IPS-11a (cell line): ENCODE measurements around the gene GPX6.
"Not testable (repeated sequence)": the region's sequence is repeated elsewhere in the genome, so short reads cannot be mapped to it uniquely, and the experiment has no call there.

ENCODE experiments used
- H3K4me3 ChIP-seq: one replicate; pipeline ENCODE4 v1.5.1; 2013; ENCODE audit warnings: low read depth, low read length, control low read depth

GPX6 gene, protein sequence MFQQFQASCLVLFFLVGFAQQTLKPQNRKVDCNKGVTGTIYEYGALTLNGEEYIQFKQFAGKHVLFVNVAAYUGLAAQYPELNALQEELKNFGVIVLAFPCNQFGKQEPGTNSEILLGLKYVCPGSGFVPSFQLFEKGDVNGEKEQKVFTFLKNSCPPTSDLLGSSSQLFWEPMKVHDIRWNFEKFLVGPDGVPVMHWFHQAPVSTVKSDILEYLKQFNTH

DNA sequence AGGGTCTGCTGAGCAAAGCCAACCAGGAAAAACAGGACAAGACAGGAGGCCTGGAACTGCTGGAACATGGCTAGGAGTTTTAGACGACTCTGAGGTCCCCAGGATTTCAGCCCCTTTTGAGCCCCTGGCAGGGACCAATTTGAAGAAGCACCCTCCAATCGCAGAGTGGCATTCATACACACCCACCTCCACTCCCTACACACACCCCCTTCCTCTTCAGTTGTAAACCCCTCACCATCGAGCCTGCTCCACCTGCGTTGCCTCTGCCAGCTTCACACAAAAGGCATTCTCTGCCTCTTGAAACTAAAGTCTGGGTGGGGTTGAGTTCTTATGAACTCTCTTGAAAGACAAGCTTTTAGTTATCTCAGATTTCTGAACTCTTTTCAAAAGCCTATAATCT is at the start of gene GPX6:
GPX6 (minus strand) TSS at position 118 of the 400 bp plus-strand sequence; CDS start at position 68, 50 bp downstream.
- H3K4me3 ChIP-seq: no peak within 1 kb of the TSS

DNA sequence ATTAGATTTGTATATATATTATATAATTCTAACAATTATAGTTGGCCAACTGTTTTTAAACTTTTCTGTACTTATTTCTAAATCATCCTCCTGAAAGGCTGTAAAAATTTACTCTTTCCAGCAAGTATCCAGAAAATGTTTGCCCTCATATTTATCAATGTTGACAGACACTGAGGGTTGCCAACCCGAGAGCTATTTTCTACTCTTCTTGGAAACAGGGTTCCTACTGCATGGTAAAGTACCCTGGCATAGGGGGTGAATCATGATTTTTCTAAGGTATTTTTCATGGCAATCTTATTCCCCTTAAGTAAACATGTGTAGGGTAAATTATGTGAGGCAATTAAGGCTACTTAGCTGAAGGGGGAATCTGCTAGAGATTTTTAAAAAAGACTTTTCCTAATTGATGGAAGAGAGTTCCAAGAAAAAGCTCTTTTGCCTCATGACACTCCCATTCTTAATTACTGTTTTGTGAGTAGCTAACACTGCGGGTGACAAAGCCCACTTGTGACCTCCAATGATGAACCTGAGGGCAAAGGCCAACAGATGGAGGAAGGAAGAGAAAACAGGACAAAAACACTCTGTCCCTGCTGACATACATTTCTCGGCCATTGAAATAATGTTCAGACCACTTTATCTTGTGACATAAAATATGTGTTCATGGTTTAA is 48.0 kb upstream of the GPX6 start:
- H3K4me3 ChIP-seq: no peak overlapping the region

DNA sequence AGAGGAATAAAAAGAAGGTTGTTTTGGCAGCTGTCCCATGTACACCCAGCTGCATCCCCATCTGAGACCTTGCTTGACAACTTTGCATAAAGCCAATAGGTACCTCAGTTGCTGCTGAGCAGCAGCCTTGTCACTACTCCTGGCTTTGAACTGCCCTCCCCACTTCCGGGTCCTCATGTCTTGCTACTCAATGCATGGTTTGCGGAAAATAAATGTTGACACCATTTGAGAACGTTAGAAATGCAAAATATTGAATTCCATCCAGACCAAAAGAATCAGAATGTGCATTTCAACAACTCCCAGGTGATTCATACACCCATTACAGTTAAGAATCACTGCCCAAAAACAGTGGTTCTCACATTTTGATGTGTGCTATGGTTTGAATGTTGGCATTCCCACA is 43.0 kb upstream of the GPX6 start:
- no peak overlapping the region for H3K4me3 ChIP-seq

DNA sequence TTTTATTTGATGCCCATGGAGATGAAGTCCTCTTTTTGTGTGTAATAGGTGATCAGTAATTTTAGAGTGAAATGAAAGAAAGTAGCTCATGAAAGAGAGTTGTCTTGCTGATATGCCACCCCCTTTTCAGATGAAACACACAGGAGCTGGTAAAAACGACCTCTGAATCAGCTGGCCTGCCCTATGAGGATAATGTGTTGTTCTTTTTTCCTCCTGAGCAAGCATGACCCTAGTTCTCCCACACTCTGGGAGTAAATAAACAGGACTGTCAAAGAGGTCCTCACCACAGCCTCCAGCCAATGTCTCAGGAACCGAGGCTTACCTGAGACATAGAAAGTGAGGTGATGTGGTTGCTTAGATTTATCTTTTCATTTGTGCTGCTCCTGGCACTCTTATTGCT is 39.5 kb upstream of the GPX6 start:
- H3K4me3 ChIP-seq: no peak overlapping the region

DNA sequence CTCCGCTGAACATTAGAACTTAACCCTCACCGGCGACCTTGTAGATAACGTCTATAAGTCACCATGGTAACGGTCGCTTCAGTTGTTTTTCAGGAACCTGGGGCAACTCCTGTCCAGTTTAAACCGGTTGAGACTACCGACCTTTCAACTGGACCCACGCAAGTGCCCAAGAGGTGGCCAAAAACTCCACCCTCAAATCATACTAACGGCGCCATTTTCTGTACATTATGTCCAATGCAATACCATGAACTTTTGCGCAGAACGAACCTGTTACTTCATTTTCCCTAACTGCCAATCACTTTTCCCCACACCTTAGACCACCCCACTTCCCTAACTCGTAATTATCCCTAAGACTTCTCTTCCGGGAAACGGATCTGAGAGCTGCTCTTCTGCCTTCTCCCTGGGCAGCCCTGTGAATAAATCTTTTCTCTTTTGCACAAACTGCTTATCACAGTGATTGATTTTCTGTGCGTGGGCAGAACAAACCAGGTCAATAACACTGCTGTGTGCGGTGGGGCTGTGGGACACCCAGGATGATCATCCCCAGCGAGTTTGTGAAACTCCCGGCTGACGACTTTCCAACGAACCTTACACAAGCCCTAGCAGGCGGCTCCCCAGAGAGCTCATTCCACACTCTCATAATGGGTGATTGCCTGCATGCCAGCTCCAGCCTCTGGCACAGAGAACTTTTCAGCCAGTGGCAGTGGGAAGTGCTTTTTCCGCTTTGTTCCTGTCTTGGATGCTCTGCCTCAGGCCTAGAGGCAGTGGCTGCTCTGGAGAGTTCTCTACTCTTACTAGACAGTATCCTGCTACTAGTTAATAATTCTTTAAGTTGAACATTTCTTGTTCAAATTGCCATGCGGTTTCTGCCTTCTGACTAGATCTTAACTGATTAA is 38.6 kb upstream of the GPX6 start:
- peak overlapping the region; percentile 34 for H3K4me3 ChIP-seq

DNA sequence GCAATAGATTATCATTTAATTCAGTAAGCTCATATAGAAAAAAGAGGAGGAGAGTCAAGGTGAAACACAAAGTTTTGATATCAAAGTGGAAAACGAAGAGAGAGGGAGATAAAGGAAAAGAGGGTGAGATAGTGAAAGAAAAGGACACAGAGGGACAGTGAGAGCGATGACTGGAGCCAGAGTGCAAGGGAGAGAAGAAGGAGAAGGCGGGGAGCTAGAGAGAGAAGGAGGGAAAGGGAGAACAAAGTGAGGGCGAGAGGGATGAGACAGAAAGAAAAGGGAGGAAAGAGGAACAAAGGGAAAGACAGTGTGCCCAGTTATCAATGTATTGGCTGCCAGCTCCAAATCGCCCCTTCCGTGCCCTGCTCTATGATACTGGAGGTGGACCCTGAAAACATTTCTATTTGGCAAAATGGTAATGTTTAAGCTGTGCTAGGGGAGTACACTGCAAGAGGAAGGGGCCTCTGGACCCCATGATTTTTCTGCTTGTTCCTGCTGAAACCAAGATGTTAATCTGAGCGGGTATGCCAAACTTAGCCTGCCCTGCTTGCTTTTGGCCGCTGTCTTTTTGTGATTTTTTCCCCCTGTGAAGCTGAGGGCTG is 37.9 kb upstream of the GPX6 start:
- peak overlapping the region; percentile 34 for H3K4me3 ChIP-seq

DNA sequence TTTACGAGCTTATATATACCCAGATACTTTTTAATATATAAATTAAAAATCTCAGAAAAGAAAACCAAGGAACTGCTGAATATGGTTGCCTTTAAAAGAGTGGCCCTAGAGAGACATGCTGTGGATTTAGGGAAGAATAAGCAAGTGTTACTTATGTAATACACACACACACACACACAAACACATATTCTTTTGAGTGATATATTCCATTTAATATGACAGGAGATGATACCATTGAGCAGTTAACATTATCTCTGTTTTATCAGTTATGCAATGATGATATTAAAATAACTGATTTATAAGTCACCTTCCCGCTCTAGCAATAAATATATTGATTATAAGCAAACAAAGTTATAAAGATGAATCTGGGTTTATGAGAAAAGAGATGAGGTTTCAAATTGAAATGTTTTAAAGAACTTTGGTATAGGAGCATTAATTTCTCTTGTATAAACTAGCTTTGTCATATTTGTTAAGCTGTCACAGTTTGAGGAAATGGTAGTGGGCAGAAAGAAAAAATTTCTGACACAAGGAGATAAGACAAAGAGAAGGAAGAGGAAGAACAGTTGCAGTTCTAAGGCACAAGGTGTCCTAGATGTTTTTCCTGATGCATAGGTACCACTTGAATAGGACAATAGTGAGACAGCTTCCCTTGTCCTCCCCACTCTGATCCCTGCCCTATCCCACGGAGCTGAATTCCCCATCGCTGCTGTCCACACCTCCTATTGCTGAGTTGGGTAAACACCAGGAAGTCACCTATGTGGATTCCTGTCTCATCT is 36.5 kb upstream of the GPX6 start:
- no peak overlapping the region for H3K4me3 ChIP-seq

DNA sequence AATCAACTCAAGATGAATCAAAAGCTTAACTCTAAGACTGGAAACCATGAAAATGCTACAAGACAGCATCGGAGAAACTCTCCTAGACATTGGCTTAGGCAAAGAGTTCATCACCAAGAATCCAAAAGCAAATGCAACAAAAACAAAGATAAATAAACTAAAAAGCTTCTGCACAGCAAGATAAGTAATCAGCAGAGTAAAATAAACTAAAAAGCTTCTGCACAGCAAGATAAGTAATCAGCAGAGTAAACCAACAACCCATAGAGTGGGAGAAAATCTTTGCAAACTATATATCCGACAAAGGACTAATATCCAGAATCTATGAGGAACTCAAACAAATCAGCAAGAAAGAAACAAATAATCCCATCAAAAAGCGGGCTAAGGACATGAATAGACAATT is 31.4 kb upstream of the GPX6 start:
- H3K4me3 ChIP-seq: not testable (repeated sequence)

DNA sequence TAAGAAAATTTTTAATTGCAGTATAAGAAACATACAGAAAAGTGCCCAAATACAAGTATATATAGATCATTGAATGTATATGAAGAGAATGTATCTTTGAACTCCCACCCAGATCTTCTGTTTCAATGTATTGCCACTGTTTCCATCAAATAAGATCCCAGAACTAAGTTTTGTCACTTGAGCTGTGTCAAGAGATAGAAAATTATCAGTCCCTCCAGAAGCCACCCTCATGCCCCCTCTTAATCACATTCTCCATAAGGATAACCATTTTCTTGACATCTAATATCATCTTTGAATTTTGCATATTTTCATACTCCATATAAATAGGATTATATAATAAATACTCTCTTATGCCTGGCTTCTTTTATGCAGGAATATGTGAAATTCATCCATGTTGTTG is 30.4 kb upstream of the GPX6 start:
- H3K4me3 ChIP-seq: no peak overlapping the region

DNA sequence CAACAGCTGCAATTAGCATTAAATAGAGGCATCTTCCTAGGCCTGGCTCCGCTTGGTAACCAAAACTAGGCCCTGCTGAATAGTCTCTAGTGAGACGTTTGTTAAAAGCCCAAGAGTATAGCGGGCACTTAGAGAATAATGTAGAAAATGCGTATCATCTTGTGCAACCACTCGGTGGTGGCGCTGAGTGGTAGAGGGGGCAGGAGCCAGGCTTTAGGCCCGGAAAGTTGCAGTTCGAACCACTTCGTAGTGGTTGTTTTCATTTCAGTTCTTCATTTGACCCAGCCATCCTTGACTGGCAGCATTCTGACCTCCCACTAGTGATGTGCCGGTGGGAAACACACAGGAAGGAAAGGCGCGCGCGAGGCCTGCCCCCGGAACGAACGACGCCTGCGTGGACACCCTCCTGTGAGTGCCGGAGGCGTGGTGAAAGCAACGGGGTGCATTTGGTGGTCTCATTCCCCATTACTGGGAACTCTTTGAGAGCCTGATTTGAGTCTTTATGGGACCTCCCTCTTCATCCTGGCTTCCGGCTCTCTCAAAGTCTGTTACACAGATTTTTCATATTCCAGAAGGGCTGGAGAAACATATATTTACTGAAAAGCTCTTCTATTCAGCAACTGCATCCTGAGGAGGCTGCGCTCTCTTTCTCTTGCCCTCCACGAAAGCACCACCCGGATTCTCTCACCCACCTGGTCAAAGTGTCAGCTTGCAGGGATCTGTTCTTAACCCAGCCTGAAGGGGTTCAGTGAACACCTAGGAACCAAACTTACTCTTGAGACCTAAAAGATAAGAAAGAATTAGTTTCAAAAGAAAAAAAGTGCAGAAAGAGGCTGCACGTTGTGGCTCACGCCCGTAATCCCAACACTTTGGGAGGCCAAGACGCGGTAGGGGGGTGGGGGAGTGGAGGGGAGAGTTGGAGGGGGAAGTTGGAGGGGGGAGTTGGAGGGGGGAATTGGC is 28.3 kb upstream of the GPX6 start:
- peak overlapping the region; percentile 72 for H3K4me3 ChIP-seq

DNA sequence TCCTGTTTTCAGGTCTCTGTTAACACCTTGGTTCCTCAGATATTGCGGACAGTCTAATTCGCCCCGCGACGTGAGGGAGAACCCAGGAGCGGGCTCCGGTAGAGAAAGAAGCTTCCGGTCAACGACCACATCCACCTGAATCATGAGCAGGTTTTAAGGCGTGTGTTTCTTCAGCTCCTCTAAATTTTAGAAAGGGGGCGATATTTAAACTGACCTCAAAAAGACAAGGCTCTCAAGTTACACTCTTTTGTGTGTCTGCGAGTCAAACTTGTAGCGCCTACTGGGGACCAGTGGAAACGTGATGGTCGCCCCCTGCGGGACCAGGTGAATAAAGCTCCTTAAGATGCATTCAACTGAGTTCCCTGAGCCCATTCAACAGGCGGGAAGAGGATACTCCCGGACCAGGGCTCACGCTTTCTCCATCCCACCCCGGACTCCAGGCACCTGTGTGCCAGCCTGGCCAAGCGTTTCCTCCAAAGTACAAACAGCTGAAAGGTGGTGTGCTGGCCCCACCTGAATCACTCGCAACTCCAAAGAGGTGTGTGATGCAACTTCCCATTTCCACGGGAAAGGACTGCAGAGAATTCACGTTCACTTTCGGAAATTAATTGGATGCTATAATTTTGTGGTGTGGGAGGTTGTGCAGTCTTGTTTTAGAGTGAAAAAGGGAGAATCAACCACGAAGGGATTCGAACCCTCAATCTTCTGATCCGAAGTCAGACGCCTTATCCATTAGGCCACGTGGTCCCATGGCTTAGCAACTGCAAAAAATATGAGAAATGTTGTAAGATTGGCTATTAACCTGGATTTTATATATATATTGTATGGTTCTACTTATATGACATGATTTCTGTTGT is 27.1 kb upstream of the GPX6 start:
- peak overlapping the region; percentile 72 for H3K4me3 ChIP-seq

DNA sequence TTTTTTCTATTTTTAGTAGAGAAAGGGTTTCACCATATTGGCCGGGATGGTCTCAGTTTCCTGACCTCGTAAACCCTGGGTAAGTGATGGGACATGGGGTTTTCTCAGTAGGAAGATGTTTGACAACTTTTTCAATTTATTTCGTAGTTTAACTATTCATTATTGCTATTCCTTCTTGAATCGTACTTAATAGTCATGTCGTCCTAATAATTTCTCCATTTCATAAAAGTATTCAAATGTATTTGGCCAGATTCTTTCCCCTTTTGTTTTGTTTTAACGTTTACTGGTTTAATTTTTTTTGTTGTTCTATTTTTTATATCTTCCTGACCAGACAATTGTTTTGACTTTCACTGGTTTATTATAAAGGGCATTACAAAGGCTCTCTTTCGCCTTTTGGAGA is 26.4 kb upstream of the GPX6 start:
- H3K4me3 ChIP-seq: peak overlapping the region; percentile 55

DNA sequence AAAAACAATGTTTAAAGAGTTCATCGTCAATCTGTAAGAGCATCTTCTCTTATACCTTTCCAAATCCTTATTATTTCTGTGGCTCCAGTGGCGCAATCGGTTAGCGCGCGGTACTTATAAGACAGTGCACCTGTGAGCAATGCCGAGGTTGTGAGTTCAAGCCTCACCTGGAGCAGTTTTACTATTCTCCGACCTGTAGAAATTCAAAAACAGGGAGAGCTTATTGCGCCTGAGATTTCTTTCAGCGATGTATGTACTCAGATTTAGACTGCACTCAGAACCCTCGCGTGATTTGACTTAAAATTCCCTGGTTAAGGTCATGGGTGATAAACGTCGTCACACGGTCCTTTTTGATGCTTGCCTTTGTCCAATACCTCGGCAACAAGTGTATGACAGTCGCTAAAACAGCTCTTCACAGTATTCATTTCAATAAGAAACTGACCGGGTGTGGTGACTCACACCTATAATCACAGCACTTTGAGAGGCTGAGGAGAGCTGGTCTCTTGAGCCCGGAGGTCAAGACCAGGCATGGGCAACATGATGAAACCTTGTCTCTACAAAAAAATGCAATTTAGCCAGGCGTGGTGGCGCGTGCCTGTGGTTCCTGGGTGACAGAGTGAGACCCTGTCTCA is 22.0 kb upstream of the GPX6 start:
- H3K4me3 ChIP-seq: peak overlapping the region; percentile 71

DNA sequence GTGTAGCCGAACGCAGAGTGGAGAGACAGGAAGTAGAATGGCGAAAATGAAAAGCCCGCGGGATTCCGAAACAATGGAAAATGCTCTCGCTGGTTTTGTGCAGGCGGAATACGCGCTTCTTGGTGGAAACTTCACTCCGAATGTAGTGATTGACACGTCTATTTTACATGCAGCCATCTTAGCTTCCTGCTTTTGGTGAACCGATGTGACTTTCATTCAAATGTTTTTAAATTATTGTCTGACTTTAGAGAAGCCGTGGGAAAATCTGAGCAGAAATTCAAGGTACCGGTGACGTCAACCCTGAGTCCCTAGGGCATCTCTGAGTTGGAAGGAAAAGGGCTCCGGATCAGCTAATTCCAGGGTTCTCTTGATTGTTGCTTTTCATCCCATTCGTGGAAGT is 21.5 kb upstream of the GPX6 start:
- H3K4me3 ChIP-seq: peak overlapping the region; percentile 71

DNA sequence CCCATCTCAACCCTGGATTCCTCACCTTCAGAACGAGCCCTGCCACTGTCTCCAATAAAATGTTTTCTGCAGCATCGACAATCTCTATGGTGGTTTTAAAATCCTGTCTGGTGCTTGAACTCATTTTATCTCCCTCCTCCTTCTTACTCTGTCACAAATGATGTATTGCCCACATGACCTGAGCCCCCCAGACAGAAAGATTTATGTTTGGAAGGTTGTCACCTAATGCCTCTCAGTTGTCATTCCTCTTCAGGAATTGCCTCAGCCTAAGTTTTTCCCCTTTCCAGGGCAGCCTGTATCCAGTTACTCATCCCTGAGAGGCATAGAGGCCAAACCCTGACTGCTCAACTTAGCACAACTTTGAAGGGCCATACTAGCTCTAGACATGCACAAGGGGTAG is 19.3 kb upstream of the GPX6 start:
- no peak overlapping the region for H3K4me3 ChIP-seq

DNA sequence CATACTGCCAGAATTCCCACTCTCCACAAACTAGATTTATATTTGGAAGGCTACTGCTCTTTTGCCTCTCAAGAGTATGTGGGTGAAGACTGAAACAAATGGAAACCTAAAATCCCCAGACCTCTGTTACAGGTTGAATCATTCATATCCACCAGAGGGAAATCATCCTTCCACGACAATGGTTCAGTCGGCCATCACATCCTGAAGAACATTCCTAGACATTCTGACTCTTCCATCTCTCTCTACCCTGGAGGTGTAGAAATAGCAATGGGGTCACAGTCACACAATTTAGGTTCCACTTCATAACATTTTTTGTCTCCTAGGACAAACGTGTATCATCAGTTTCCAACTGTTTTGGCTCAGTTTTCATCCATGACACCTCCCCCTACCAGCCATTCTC is 18.7 kb upstream of the GPX6 start:
- H3K4me3 ChIP-seq: no peak overlapping the region

DNA sequence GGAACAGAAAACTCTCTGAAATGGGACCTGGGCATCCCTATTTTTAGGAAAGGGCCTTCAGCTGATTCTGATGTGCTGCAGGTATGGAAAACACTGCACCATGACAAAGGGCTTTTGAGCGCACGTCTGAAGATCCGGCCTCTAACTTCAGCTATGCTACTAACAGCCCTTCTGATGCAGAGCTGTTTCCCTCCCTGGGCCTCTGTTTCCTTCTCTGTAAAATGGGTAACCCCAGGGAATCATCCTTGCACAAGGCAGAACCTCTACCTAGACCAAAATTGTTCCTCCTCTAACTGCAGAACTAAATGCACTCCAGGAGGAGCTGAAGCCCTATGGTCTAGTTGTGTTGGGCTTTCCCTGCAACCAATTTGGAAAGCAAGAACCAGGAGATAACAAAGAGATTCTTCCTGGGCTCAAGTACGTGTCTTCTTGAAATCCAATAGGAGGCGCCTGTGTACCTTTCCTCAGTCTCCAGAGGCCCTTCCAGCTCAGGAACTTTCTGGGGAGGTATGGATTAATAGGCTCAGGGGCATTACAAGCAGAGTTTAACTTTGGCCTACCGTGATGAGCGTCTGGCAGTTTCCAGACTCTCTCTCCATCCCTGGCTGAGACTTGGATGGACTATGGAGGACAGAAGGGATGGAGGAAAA is 16.0 kb upstream of the GPX6 start:
- no peak overlapping the region for H3K4me3 ChIP-seq

DNA sequence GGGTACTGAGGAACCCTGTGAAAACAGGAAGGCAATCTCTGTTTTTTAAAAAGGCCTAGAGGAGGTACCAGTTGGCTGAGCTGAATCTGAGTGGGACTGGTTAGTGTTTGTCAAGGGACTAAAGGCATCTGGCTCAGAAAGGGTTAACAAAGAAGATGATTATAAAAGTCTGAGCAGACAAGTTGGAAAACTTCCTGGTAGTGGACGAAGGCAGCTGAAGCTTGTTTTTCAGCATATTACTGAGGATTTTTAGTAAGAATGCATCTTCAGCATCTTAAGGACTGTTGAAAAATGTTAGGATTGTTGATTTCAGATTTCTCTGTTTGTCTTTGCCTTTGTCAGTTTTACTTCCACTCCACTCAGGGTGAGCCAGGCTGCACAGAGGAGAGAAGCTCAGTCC is 15.2 kb upstream of the GPX6 start:
- H3K4me3 ChIP-seq: no peak overlapping the region
